Measurements from ENCODE around the gene MRC1.

MRC1 gene

GRCh38 chr10:17817316-17817715 is 8.2 kb downstream of the MRC1 start:
- Histone ChIP-seq H4K20me1 (ENCODE audit: insufficient read depth, low read length, poor library complexity, severe bottlenecking) (no peaks in the 10 kb centered on the region), H3K4me2 (ENCODE audit: low read depth, low read length, poor library complexity, severe bottlenecking) (no peak overlapping the region), H3K36me3 (ENCODE audit: insufficient read depth, low read length) (no peaks in the 10 kb centered on the region), H3K79me2 (ENCODE audit: insufficient read depth, low read length) (no peaks in the 10 kb centered on the region), H3K4me3 (ENCODE audit: low read length, poor library complexity, severe bottlenecking) (no peak overlapping the region), H3K9me3 (ENCODE audit: insufficient read depth, low read depth, low read length) (no peaks in the 10 kb centered on the region), H3F3A (ENCODE audit: low read depth) (no peaks in the 10 kb centered on the region), H3K27me3 (ENCODE audit: insufficient read depth, low read length, poor library complexity, severe bottlenecking) (no peaks in the 10 kb centered on the region), H2AFZ (ENCODE audit: low read length) (no peak overlapping the region), H3K9me2 (replicated peaks; ENCODE audit: low read depth, low read length) (no peaks in the 10 kb centered on the region), H3K4me1 (ENCODE audit: insufficient read depth, low read length, poor library complexity, severe bottlenecking) (no peaks in the 10 kb centered on the region), H3K9ac (ENCODE audit: low read depth, low read length, poor library complexity, severe bottlenecking) (no peak overlapping the region)
- no peak for TF ChIP-seq CTCF (conservative IDR thresholded peaks at IDR 0.05; ENCODE audit: low read length)
- no peak for TF ChIP-seq EZH2phosphoT487 (IDR thresholded peaks at IDR 0.05; ENCODE audit: borderline replicate concordance)

- no peak for TF ChIP-seq EZH2phosphoT487 (IDR thresholded peaks at IDR 0.05; ENCODE audit: borderline replicate concordance)
- TF ChIP-seq CTCF (conservative IDR thresholded peaks at IDR 0.05; ENCODE audit: low read length): no peak
- Histone ChIP-seq H3K9ac (ENCODE audit: low read depth, low read length, poor library complexity, severe bottlenecking) (no peak overlapping the region), H2AFZ (ENCODE audit: low read length) (no peak overlapping the region), H4K20me1 (ENCODE audit: insufficient read depth, low read length, poor library complexity, severe bottlenecking) (no peaks in the 10 kb centered on the region), H3K4me1 (ENCODE audit: insufficient read depth, low read length, poor library complexity, severe bottlenecking) (no peaks in the 10 kb centered on the region), H3K27me3 (ENCODE audit: insufficient read depth, low read length, poor library complexity, severe bottlenecking) (no peaks in the 10 kb centered on the region), H3K79me2 (ENCODE audit: insufficient read depth, low read length) (no peaks in the 10 kb centered on the region), H3F3A (ENCODE audit: low read depth) (no peaks in the 10 kb centered on the region), H3K9me2 (replicated peaks; ENCODE audit: low read depth, low read length) (no peaks in the 10 kb centered on the region), H3K9me3 (ENCODE audit: insufficient read depth, low read depth, low read length) (no peaks in the 10 kb centered on the region), H3K4me2 (ENCODE audit: low read depth, low read length, poor library complexity, severe bottlenecking) (no peak overlapping the region), H3K36me3 (ENCODE audit: insufficient read depth, low read length) (no peaks in the 10 kb centered on the region), H3K4me3 (ENCODE audit: low read length, poor library complexity, severe bottlenecking) (no peak overlapping the region)
Measured at GRCh38 chr10:17817790-17818189, 8.6 kb downstream of the MRC1 start.

GRCh38 chr10:17819836-17820235 is 10.7 kb downstream of the MRC1 start:
- Histone ChIP-seq H3K4me1 (ENCODE audit: insufficient read depth, low read length, poor library complexity, severe bottlenecking) (no peaks in the 10 kb centered on the region), H3K4me2 (ENCODE audit: low read depth, low read length, poor library complexity, severe bottlenecking) (no peak overlapping the region), H3K4me3 (ENCODE audit: low read length, poor library complexity, severe bottlenecking) (no peak overlapping the region)

More at GRCh38 chr10:17819836-17820235, 10.7 kb downstream of the MRC1 start:
- H3K9me2 ChIP-seq (replicated peaks; ENCODE audit: low read depth, low read length): no peaks in the 10 kb centered on the region
- no peaks in the 10 kb centered on the region for H3F3A ChIP-seq (ENCODE audit: low read depth)
- TF ChIP-seq EZH2phosphoT487 (IDR thresholded peaks at IDR 0.05; ENCODE audit: borderline replicate concordance): no peak
- TF ChIP-seq CTCF (conservative IDR thresholded peaks at IDR 0.05; ENCODE audit: low read length): no peak
- H3K36me3 ChIP-seq (ENCODE audit: insufficient read depth, low read length): no peaks in the 10 kb centered on the region
- H2AFZ ChIP-seq (ENCODE audit: low read length): no peak overlapping the region
- H3K27me3 ChIP-seq (ENCODE audit: insufficient read depth, low read length, poor library complexity, severe bottlenecking): no peaks in the 10 kb centered on the region
- H4K20me1 ChIP-seq (ENCODE audit: insufficient read depth, low read length, poor library complexity, severe bottlenecking): no peaks in the 10 kb centered on the region
- H3K9ac ChIP-seq (ENCODE audit: low read depth, low read length, poor library complexity, severe bottlenecking): no peak overlapping the region
- H3K9me3 ChIP-seq (ENCODE audit: insufficient read depth, low read depth, low read length): no peaks in the 10 kb centered on the region
- H3K79me2 ChIP-seq (ENCODE audit: insufficient read depth, low read length): no peaks in the 10 kb centered on the region

Measured in Loucy (cell line).